H7 (cell line): ENCODE results near the gene VMA21. TPM values are rescaled to one million over a fixed set of nuclear protein-coding genes. Genes with fewer than 3 reads are reported as not detected.

ENCODE experiments used
- DNase-seq: peaks from one replicate; pipeline ENCODE4 v3.0.0; 2012
- H3K27me3 ChIP-seq: 2 replicates; pipeline ENCODE4 v1.6.0; 2011; ENCODE audit warnings: mild to moderate bottlenecking, low read length; ENCODE audit not compliant: control insufficient read depth, insufficient read depth
- H3K36me3 ChIP-seq: replicated peaks from 2 replicates; pipeline ENCODE4 v1.5.1; 2011; ENCODE audit warnings: low read length; ENCODE audit not compliant: control insufficient read depth, insufficient read depth
- H3K4me3 ChIP-seq: 2 replicates; pipeline ENCODE4 v1.5.1; 2011; ENCODE audit warnings: low read depth, mild to moderate bottlenecking, control low read depth, low read length, moderate library complexity; ENCODE audit not compliant: insufficient read depth
- total RNA-seq: library from RNA; depleted of rRNA; stranded (reverse); fragments of >200 nt; shearing (Covaris generic); gene quantifications from 2 replicates; pipeline ENCODE4 v1.2.3, GENCODE V29; 2014; rRNA removed

The VMA21 gene
- total RNA-seq = 67.0 and 68.1 TPM in 2 replicates

GRCh38 chrX:151396825-151397740 is at the start of gene VMA21:
VMA21 (plus strand) TSS chrX:151397206; CDS start chrX:151397309, 103 bp downstream.
- H3K27me3 ChIP-seq = no peaks in the 10 kb centered on the region
- H3K4me3 ChIP-seq = peak within 1 kb of the TSS; percentile 72
- peak; percentile 89 for DNase-seq
- H3K36me3 ChIP-seq = no peaks in the 10 kb centered on the region

- DNase-seq = peak; percentile 11
- H3K27me3 ChIP-seq = no peaks in the 10 kb centered on the region
- no peaks in the 10 kb centered on the region for H3K36me3 ChIP-seq
- H3K4me3 ChIP-seq = no peak overlapping the region
These were observed 37.7 kb upstream of the VMA21 start for GRCh38 chrX:151359341-151359740.

- peak; percentile 41 for DNase-seq
- H3K27me3 ChIP-seq = no peaks in the 10 kb centered on the region
- no peaks in the 10 kb centered on the region for H3K36me3 ChIP-seq
- H3K4me3 ChIP-seq = peak overlapping the region; percentile 10; the same call in 1 of the 2 replicates
These were observed 36.8 kb upstream of the VMA21 start for GRCh38 chrX:151359931-151360871.

- Histone ChIP-seq H3K36me3 (no peaks in the 10 kb centered on the region), H3K4me3 (no peak overlapping the region), H3K27me3 (no peaks in the 10 kb centered on the region)
- no peak for DNase-seq
These were observed 33.7 kb upstream of the VMA21 start for GRCh38 chrX:151363316-151363715.

- no peak overlapping the region for H3K4me3 ChIP-seq
- no peak for DNase-seq
- H3K36me3 ChIP-seq = no peaks in the 10 kb centered on the region
- H3K27me3 ChIP-seq = no peaks in the 10 kb centered on the region; the same call in 1 of the 2 replicates
These were observed 31.4 kb upstream of the VMA21 start for GRCh38 chrX:151365579-151365978.

GRCh38 chrX:151370906-151371305 is 26.1 kb upstream of the VMA21 start:
- DNase-seq = peak; percentile 49
- no peak overlapping the region for H3K4me3 ChIP-seq
- H3K36me3 ChIP-seq = no peaks in the 10 kb centered on the region
- H3K27me3 ChIP-seq = no peaks in the 10 kb centered on the region; the same call in 1 of the 2 replicates

GRCh38 chrX:151384807-151385206 is 12.2 kb upstream of the VMA21 start:
- no peak overlapping the region for H3K4me3 ChIP-seq
- no peaks in the 10 kb centered on the region for H3K36me3 ChIP-seq
- H3K27me3 ChIP-seq = no peaks in the 10 kb centered on the region; the same call in 1 of the 2 replicates
- DNase-seq = no peak

GRCh38 chrX:151386838-151387459 is 10.1 kb upstream of the VMA21 start:
- no peaks in the 10 kb centered on the region for H3K36me3 ChIP-seq
- DNase-seq = no peak
- no peaks in the 10 kb centered on the region; the same call in 1 of the 2 replicates for H3K27me3 ChIP-seq
- no peak overlapping the region for H3K4me3 ChIP-seq

- no peaks in the 10 kb centered on the region for H3K36me3 ChIP-seq
- no peaks in the 10 kb centered on the region for H3K27me3 ChIP-seq
- H3K4me3 ChIP-seq = no peak overlapping the region
- DNase-seq = peak; percentile 61
These were observed 5.3 kb upstream of the VMA21 start for GRCh38 chrX:151391722-151392121.

GRCh38 chrX:151393514-151393913 is 3.5 kb upstream of the VMA21 start:
- Histone ChIP-seq H3K36me3 (no peaks in the 10 kb centered on the region), H3K27me3 (no peaks in the 10 kb centered on the region), H3K4me3 (no peak overlapping the region)
- DNase-seq = peak; percentile 56

GRCh38 chrX:151396042-151396824 is 773 bp upstream of the VMA21 start:
- H3K4me3 ChIP-seq = peak overlapping the region; percentile 72
- H3K36me3 ChIP-seq = no peaks in the 10 kb centered on the region
- DNase-seq = no peak
- no peaks in the 10 kb centered on the region for H3K27me3 ChIP-seq

- peak; percentile 27 for DNase-seq
- H3K36me3 ChIP-seq = no peaks in the 10 kb centered on the region
- peak overlapping the region; percentile 72 for H3K4me3 ChIP-seq
- no peaks in the 10 kb centered on the region for H3K27me3 ChIP-seq
These were observed 700 bp downstream of the VMA21 start for GRCh38 chrX:151397741-151398070.

GRCh38 chrX:151398346-151398745 is 1.3 kb downstream of the VMA21 start:
- Histone ChIP-seq H3K27me3 (no peaks in the 10 kb centered on the region), H3K4me3 (no peak overlapping the region), H3K36me3 (no peaks in the 10 kb centered on the region)
- no peak for DNase-seq
